Measurements from ENCODE around the gene TTC39B.

Gene TTC39B

DNA sequence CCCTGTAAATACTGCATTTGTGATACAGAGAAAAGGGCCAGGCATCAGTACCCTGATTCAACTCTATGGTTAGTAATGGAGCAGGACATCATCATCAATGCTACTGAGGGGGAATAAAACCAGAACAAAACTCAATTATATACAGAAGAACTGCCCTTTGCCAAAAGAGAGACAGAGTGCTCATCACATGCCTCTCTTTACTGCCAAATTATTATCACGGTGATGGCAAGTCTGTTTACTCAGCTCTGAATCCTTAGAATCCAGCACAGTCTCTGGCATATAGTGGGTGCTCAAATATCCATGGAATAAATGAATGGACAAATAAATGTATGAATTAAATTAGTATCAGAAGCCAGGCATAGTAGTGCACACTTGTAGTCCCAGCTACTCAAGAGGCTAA is 130.2 kb downstream of the TTC39B start:
- no peak for DNase-seq (ENCODE audit: low spot score)

DNA sequence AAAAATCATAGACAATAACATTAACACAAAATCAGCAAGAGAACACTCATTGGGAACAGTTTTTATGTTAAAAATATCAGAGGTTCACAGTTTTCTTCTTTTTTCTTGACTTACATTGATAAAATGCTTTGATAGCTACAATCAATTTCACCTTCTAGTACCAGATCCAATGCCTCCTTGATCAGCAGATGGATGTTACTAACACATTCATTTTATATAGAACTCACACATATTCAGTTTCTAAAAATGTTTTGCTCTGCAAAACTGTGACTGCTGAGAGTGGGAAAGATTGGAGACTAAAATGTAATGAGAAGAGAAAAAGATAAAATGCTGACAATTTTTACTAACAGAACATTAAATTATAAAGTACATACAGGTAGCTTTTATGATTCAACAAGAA is 143.1 kb downstream of the TTC39B start:
- DNase-seq (ENCODE audit: low spot score) = no peak

DNA sequence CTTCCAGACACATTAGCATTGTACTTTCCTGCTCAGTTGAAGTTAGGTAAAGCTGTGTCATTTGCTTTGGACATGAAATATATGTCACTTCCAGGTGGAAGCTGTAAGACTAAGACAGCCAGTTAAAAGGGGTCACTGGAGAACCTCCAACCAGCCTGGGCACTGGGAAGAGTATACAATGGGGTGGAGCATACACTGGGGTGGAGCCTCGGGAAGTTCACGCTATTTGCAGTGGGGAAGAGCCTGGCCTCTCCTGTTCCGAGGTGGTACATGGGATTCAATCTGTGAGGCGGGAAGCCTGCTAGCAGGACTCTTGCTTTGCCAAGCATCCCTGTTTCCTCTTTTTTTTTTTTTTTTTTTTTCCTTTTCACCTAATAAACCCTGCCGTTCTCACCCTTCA is 145.3 kb downstream of the TTC39B start:
- no peak for DNase-seq (ENCODE audit: low spot score)

DNA sequence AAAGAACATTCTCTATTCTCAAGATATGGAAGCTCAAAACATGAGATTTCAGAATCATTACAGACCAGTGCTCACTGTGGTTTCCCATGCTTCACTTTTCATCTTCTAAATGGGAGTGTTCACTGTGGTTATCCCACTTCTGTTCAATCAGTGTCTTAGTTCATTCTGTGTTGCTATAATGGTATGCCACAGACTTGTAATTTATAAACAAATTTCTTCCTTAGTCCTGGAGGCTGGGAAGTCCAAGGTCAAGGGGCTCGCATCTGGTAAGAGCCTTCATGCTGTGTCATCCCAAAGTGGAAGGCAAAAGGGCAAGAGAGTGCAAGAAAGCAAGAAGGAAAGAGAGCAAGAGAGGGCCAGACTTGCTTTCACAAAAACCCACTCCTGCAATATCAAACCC is 146.3 kb downstream of the TTC39B start:
- DNase-seq (ENCODE audit: low spot score) = peak; percentile 32

DNA sequence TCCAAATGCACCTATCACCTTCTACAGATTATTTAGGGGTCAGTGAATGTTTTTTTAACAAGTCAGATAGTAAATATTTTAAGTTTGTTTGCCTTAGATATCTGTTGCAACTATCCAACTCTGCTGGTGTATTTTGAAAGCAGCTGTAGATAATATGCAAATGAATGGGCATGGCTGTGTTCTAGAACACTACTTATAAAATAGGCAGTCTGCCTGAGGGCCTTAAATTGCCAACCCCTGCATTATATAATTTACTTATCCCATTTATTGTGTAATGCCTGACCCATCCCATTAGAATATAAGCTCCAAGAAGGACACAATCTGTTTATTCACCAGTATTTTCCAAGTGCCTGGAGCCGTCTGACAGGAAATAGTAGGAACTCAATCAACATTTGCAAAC is 149.0 kb downstream of the TTC39B start:
- DNase-seq (ENCODE audit: low spot score) = no peak

DNA sequence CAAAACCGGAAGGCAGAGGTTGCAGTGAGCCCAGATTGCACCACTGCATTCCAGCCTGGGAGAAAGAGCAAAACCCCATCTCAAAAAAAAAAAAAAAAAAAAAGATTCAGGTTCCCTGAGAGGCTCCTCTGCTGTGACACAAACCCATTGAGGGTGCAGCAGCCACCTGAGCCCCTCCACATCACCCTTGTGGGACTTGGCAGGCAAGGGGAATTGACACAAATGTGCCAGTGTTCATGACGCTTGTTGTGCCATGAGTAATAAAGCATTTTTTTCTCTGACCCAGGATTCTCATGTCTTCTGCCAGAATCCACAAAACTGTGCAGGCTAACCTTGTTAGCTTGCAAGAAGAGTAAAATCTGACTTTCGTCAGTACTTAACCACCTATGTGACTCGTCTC is 149.6 kb downstream of the TTC39B start:
- DNase-seq (ENCODE audit: low spot score) = no peak

DNA sequence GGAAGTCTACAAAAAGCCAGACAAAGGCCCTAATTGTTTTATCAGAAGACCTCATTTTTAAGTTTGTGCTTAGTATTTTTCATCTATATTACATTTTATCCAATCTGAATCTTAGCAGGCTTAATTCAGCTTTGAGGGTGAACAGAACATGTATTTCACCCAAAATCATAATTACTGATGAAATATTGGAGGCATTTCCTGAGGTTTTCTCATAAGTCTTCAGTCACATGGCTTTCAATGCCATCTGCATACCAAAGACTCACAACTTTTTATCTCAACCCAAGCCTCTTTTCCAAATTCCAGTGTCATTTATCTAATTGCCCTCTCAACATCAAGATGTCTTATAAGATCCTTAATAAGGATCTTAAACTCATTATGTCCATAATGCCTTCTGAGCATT is 150.8 kb downstream of the TTC39B start:
- no peak for DNase-seq (ENCODE audit: low spot score)

DNA sequence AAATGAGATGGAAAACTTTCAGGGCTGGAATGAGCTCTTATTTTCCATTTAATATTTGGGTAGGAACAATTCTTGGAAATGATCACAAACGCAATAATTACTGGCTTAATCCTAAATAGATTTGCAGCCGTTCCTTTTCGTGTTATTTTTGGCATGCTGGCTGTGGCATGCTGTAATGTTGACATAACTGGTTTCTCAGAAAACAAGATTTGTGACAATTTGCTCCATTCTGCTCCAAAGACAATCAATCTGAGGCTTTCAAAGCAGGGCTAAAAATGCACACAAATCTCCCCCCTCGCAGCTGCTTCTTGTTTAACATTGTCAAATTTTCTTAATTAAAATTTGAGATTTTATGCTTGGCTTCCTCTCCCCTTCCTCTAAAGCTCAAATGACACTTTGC is 151.2 kb downstream of the TTC39B start:
- DNase-seq (ENCODE audit: low spot score) = no peak

DNA sequence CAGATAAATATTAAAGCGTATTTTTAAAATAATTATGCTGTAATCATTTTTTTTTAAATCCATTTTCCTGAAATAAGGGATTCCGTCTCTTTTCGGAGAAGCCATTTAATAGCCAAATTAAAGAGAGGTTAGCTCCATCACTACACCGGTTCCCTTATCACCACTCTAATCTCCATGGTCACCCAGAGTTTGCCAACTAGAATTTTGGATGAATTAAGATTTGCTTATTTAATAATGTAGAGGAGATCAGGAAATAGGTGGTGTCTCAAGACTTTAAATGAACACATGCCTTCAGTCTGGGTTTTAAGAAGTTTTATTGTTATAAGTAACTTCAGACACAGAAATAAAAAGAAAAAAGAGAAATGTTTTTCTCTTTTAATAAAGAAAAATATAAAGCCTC is 151.7 kb downstream of the TTC39B start:
- no peak for DNase-seq (ENCODE audit: low spot score)

DNA sequence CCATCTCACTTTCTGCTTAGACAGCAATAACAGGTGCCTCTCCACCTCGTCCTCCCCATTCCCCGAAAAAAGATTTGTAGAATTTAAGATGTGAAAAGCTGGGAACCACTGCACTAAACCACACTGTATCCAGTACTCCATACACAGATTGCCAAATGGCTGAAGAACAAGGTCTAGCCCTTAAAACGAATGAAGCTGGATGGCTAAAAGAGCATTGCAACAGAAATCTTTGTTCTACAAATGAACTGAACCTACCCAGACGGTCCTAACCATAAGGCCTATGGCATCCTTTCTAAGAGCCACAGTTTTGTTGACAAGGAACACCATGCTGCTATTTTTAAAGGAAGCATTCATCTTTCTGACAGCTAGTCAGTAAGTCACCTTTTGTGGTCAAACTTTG is 152.3 kb downstream of the TTC39B start:
- DNase-seq (ENCODE audit: low spot score) = no peak

DNA sequence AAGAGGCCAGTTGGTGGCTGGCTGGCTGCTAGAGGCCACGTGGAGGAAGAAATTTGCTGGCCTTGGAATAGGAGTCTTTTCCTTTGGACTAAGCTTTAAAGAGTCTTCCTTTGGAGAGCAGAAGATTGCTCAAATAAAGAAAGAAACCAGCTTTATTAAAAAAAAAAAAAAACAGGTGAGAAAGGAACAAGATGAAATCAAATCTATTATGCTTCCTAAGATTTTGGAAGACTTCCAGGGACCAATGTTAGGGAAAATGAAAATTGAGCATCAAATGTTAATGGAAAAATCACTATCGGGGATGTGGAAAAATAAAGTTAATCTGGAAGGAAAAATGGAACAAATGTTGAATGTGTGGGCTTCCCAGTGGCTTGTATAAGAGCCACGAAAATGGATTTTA is 153.1 kb downstream of the TTC39B start:
- DNase-seq (ENCODE audit: low spot score) = no peak

DNA sequence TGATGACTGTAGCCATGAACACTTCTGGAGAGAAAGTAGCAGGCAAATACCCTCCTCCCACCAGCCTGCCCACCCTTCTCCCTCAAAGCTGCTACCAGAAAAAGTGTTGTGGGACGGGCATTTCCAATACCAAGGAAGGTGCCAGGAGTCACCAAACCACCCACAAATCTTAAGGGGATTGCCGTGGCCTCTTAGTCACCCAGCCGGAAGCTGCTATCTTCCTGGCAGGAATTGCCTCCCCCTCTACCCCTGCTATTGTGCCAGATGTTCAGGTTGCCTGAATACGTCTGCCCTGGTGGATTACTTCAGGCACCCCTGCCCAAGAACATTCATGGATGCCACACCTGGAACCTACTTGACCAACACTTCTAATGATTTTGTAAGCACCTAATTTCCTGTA is 156.1 kb downstream of the TTC39B start:
- DNase-seq (ENCODE audit: low spot score) = no peak

DNA sequence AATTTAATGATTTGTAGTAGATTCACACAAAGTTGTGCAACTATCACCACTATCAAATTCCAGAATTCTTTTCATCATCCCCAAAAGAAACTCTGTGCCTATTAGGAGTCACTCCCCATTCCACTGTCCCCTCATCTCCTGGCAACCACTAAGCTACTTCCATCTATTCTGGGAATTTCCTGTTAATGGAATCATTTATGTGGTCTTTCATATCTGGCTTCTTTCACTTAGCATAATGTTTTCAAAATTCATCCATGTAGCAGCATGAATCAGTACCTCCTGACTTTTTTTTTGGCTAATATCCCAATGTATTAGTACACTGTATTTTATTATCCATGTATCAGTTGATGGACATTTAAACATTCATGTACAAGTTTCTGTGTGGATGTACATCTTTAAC is 157.6 kb downstream of the TTC39B start:
- no peak for DNase-seq (ENCODE audit: low spot score)

DNA sequence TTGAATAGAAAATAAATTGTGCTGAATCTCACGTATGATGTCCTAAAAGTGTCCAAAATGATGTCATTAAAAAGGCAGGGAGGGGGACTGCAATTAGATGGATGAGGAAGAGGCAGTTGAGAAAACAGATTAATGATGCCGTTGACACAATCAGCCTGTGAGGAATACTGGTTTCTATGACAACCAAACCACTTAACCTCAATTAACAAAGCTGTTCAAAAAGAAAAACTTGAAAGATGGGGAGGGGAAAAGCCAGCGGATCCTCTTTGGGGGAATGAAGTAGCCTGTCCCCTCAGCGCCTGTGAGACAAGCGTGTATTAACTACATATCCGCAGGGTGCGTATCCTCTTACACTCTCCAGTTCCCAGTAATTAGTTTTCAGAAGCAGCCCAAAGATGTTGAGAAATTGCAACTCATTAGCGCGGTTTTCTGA is 160.7 kb downstream of the TTC39B start:
- no peak for DNase-seq (ENCODE audit: low spot score)

DNA sequence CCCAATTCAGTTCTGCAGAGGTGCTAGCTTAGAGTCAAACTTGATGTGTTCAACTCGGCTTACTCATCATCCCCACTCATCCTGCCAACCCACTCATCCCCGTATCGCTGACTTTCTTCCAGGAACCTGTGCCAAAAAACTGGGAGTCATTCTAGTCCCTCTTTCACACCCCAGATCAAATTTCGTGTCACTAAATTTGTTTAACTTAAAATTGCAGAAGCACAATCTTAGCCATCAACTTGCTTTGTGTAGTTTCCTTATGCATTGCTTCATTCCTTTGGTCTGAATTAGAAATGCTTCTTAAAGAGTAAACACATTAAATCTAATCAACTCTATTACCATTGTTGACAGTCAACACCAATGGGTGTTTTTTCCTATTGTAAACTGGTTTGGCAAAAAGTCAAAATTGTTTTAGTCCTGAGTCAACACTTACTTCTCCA is 162.4 kb downstream of the TTC39B start:
- DNase-seq (ENCODE audit: low spot score) = no peak

DNA sequence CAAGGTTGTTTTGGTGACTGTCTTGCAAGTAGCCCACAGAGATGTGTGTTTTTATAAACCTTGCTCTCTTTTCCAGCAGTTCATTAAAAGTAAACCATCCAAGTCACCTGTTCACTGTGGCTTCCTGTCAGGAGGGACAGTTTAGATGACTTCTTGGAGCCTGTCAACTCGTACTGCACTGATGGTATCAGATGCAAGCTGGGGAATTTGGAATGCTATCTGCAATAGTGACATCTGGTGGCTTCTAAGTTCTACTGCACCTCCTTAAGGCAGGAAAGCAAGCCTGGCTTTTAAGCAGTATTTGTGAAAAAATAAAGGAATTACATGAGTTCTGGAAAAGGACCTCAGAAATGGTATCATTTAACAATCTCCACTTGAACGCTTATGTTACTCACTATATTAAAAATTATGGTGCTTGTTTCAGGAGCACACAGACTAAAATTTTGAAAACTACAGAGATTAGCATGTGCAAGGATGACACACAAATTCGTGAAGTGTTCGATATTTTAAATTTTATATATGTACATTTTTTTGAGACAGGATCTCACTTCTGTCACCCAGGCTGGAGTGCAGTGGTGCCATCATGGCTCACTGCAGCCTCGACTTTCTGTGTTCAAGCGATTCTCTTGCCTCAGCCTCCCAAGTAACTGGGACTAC is 164.0 kb downstream of the TTC39B start:
- DNase-seq (ENCODE audit: low spot score) = peak; percentile 59

DNA sequence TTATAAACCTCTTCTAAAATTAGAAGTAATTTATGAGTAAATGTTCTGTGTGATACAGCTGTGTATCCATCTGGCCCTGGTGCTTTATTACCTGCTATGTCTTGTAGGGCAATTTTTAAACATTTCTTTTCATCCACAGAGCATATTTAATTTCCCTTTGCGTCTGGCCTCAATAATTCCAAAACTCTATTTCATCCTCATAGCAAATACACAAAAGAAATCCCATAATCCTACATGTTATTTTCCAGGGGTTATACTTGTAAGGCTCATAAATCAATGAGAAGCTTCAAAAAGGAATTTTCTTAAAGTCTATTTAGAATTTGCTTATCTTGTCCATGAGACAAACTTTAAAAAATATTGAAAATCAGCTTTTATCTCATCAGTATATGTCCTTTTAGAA is 167.0 kb downstream of the TTC39B start:
- no peak for DNase-seq (ENCODE audit: low spot score)

DNA sequence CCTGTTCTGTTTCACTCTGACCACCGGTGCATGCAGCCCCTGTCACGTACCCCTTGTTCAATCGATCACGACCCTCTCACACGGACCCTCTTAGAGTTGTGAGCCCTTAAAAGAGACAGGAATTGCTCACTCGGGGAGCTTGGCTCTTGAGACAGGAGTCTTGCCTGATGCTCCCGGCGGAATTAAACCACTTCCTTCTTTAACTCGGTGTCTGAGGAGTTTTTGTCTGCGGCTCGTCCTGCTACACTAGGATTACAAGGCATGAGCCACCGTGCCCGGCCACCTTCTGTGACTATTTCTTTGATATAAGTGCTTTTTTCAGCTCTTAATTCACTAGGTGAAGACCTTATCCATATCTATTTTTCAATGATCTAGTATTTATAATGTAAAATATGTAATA is 167.5 kb downstream of the TTC39B start:
- DNase-seq (ENCODE audit: low spot score) = no peak

DNA sequence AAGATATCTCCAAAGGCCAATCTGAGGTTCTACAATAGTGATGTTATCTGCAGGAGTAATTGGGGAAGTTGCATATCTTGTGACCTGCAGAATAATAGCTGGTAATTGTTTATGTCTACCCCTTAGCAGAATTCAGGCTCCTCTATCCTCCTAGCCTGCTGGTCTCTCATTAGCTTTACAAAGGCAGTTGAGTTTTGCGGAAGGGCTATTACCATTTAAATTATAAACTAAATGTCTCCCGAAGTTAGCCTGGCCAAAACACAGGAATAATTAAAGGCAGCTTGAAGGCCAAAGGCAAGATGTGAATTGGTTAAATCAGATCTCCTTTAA is 168.7 kb downstream of the TTC39B start:
- no peak for DNase-seq (ENCODE audit: low spot score)

DNA sequence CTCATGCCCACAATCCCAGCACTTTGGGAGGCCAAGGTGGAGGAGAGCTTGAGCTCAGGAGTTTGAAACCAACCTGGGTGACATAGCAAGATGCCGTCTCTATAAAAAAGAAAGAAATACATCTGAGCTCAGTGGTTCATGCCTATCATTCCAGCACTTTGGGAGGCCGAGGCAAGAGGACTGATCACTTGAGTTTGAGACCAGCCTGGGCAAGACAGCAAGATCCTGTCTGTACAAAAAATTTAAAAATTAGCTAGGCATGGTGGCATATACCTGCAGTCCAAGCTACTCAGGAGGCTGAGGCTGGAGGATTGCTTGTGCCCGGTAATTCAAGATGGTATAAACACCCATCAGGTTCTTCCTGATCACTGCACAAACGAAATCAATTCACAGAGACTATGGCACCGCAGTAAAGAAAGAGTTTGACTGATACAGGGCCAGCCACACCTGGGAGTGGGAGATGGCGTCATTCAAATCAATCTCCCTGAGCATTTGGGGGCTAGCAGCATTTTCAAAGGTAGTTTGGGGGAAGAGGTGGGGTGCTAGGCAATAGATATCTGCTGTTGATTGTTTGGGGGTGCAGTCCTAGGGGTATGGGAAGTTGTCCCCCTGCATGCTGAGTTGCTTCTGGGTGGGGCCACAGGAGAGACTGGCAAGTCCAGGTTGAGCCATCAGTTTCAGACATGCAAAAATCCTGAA is 169.2 kb downstream of the TTC39B start:
- no peak for DNase-seq (ENCODE audit: low spot score)

DNA sequence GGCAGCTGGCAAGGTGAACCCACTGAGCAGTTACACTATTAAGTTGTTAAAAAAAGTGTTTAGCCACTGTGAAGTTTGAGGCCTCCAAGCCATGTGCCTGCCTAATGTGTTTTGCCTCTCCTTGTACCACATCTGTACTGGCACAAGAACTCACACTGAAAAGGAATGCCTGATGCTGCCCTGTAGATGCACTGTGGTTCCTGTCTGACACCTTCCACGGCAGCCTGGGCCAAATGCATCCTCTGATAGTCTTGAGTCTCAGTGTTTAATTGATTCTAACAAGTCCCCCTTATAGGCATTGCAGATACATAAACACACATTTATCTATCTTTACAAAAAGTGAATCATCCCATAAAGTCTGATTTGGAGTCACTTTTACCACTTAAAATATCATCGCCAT is 169.9 kb downstream of the TTC39B start:
- DNase-seq (ENCODE audit: low spot score) = no peak

DNA sequence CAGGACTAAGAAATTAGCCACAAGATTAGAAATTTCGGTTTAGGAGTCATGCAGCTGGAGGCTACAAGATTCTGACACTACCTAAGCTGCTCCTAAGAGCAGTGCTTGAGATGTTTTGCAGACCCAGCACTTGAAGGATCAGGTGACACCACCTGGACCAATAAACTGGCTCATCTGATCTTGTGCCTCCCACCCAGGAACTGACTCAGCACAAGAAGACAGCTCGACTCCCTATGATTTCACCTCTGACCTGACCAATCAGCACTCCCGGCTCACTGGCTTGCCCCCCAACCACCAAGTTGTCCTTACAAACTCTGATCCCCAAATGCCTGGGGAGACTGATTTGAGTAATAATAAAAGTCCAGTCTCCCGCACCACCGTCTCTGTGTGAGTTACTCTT is 170.4 kb downstream of the TTC39B start:
- DNase-seq (ENCODE audit: low spot score) = no peak

DNA sequence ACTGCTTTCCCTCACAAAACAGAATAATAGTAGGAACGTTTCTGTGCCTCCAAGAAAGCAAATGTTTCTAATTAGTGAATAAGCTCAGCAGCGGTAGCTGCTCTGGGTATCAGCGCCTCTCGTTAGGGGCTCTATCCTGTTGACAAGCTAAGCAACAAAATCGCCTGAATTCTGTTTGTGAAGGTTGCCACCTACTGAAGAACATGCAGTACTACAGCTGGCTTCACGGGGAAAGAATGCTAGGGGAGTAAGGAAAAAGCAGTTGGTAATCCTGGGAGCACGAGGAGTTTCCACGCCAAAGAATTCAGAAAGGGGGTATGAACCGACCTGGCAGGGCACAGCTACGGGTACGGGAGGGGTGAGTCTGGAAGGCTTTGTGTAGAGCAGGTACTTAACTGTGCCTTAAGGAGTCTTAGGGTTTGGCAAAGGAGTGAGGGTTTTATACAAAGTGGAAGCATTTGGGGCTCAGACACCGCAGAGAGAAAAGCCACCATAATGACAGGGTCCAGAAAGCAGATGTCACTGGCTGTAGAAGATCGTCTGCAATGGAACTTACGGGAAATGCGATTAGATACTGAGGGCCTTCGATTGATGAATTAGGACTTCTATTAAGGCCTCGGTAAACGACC is 171.7 kb downstream of the TTC39B start:
- DNase-seq (ENCODE audit: low spot score) = peak; percentile 68

DNA sequence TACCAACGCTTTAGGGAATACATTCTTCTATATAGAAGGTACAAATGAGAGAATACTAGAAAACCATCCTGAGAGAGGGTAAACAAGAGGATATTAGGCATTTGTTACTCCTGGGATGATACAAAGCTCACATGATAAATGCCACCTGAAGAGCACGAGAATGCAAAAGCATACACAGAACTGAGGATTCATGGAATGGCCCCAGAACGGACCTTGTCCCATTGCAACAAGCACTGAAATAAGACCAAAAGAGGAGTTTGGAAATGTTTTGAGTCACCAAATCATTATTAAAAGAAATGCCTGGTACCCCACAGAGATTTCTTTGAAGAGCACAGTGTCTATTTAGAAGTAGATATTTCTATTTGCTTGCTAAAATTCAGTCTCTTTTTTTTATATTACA is 173.5 kb downstream of the TTC39B start:
- no peak for DNase-seq (ENCODE audit: low spot score)

Data from AG08396 (cell line).